DMS79 (cell line): ENCODE measurements around the gene FBXO11.

ENCODE experiments used
- DNase-seq: peaks from one replicate; lab custom pipeline; 2025; lab: John Stamatoyannopoulos, UW

Gene FBXO11

GRCh38 chr2:47783486-47784351, 122.6 kb downstream of the FBXO11 start:
- peak; percentile 71 for DNase-seq

DNA sequence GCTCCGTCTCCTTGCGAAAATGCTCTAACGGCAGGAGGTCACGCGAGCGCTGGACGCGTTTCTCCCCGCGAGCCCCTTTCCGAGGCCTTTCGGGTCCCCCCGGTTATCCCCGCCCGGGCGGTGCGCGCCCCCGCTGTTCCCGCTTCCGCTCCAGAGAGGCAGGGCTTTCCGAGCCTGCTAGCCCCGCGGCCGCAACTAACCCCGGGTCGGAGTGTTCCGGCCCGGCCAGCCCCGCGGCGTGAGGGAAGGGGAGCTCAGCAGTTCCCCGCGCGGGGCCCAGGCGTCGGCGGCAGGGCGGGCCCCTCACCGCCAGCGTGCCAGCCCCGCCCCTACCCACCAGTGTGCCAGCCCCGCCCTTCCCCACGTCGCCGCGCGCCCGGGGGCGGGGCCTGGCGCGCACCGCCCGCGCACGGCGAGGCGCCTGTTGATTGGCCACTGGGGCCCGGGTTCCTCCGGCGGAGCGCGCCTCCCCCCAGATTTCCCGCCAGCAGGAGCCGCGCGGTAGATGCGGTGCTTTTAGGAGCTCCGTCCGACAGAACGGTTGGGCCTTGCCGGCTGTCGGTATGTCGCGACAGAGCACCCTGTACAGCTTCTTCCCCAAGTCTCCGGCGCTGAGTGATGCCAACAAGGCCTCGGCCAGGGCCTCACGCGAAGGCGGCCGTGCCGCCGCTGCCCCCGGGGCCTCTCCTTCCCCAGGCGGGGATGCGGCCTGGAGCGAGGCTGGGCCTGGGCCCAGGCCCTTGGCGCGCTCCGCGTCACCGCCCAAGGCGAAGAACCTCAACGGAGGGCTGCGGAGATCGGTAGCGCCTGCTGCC, 123.4 kb downstream of the FBXO11 start, which contains the start of gene MSH6:
MSH6 (plus strand) TSS at position 475 of the 815 bp plus-strand sequence; CDS start at position 564, 89 bp downstream.
- DNase-seq, result peak; percentile 79

GRCh38 chr2:47782381-47782670, 124.0 kb downstream of the FBXO11 start:
- DNase-seq, result no peak

GRCh38 chr2:47779426-47779790, 126.9 kb downstream of the FBXO11 start:
- no peak for DNase-seq

DNA sequence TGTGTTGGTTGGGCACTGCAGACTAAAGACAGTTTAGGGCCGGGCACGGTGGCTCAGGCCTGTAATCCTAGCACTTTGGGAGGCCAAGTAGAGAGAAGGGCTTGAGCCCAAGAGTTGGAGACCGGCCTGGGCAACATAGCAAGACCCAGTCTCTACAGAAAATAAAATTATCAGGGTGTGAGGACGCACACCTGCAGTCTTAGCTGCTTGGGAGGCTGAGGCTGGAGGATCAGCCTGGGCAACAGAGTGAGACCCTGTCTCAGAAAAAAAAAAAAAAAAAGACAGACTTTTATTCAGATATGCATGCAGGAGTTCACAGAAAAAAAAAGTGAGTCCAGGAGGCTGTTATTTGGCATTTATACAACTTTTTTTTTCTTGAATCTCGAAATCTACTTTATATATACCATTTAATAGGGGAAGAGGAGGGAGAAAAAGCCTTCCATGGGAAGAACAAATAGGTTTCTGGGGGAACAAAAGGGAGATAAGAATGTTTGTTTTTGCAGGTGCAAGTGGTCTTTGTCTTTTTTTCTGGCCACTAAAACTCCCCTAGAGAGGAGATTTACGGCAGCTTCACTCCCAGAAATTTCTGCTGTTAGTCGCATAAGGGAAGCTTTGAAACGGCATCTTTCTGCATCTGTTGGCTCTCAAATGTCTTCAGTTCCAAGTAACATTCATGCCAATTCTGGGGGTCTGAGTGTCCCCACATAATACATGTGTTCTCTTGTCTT, 127.4 kb downstream of the FBXO11 start:
- no peak for DNase-seq

- no peak for DNase-seq
Observed at GRCh38 chr2:47777277-47777937, 128.9 kb downstream of the FBXO11 start.

- no peak for DNase-seq
Observed at GRCh38 chr2:47774567-47774966, 131.7 kb downstream of the FBXO11 start.

DNA sequence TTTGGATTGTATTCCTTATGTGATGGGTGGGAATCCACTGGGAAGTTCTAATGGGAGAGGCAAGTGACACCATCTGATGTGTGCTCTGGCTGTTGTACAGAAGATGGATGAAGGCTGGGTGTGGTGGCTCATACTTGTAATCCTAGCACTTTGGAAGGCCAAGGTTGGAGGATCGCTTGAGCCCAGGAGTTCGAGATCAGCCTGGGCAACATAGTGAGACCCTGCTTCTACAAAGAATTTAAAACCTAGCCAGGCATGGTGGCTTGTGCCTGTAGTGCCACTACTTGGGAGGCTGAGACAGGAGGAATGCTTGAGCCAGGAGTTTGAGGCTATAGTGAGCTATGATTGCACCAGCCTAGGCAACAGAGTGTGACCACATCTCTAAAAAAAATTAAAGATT, 134.0 kb downstream of the FBXO11 start:
- no peak for DNase-seq

GRCh38 chr2:47771211-47771610, 135.1 kb downstream of the FBXO11 start:
- no peak for DNase-seq

DNA sequence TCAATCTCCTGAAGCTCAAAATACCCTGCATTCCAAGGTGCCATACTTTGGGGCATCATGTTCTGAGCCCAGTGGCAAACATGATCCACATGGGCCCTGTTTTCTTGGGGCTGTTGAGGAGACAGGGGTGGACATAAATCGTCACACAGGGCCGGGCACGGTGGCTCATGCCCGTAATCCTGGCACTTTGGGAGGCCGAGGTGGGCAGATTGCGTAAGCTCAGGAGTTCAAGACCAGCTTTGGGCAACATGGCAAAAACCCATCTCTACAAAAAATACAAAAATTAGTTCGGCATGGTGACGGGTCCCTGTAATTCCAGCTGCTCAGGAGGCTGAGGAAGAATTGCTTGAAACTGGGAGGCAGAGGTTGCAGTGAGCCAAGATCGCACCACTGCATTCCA, 137.0 kb downstream of the FBXO11 start:
- no peak for DNase-seq

DNA sequence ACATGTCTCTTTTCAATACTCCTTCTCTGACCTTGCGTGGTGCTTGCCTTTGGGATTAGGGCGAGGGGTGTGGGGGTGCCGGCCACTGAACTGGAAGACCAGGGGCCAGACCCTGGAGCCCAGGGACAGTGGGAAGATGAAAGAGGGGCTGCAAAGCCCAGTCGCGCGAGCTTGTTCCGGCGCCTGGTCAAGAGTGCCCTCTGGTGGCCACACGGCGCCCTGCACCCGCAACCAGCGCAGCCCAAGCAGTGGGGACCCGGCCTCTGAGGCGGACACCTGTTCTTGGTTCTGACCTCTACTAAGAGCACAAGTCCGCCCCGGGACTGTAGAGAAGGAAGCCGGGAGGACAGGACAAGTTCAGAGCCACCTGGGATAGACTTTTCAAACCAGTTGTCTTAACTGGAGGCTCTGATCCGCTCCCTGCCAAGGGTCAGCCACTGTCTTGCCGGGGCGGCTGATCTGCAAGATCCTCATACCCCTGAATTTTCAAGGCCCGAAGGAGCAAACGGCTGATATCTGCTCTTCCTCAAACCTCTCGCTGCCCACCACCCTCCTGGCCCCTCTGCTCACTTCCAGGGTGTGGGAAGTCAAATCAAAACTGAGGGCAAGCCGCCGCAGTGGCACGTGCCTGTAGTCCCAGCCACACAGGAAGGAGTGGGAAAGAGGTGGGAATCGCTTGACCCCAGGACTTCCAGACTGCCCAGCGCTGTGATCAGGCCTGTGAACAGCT, 138.3 kb downstream of the FBXO11 start:
- no peak for DNase-seq

DNA sequence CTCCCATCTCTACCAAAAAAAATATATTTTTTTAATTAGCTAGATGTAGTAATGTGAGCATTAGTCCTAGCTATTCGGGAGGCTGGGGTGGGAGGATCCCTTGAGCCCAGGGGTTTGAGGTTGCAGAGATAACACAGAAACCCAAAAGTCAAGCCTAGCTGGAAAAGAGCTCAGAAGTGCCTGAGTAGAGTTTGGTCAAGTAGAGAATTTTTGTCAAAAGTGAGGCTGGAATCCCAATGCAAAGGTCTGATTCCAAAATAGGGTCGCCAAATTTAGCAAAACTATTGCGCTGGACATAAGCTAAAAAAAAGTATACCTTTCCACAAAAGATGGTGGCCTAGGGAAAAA, 138.8 kb downstream of the FBXO11 start:
- DNase-seq, result no peak

- DNase-seq, result no peak
Observed at GRCh38 chr2:47751856-47752414, 154.4 kb downstream of the FBXO11 start.

- no peak for DNase-seq
Observed at GRCh38 chr2:47747878-47748277, 158.4 kb downstream of the FBXO11 start.

DNA sequence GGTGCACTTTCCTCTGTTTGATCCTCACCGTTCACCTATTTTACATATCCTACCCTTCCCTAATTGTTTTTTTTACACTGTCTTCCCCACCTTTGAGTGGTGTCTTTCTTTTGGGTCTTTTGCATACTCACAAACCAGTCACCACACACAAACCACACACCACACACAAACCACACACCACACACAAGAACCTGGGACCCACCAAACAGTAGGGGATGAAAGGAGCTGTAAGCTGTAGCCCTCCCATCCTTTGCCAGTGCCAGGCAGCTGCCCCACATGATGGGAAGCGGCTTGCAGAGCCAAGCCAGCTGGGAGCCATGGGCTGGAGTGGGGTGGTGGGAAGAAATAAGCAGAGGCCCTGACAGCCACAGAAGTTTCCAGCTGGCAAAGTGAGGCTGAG, 162.2 kb downstream of the FBXO11 start:
- no peak for DNase-seq

- no peak for DNase-seq
Observed at GRCh38 chr2:47741637-47742036, 164.7 kb downstream of the FBXO11 start.

- DNase-seq, result no peak
Observed at GRCh38 chr2:47741101-47741500, 165.2 kb downstream of the FBXO11 start.
